ENCODE results near the gene ADD2. TPM values are rescaled to one million over a fixed set of nuclear protein-coding genes. Genes with fewer than 3 reads are reported as not detected.
"Not testable (repeated sequence)": the region's sequence is repeated elsewhere in the genome, so short reads cannot be mapped to it uniquely, and the experiment has no call there.

The ADD2 gene
- total RNA-seq, 1 experiment from 2014 or later = 3.5 TPM

DNA sequence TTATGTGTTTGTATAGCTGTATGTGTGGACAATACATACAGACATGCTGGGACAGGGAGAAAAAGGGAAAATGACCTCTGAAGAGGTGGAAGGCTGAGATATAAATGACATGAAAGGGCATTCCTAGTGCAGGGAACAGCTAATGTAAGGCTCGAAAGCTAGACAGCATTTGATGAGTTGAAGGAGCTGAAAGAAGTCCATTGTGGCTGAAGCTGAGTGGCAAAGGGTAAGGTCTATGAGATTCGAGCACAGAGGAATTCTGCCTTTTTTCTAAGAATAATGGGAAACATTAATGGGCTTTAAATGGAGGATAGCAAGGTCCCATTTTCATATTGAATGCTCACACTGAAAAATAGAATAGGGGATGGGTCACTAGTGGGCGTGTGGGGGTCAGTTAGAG is 23.6 kb downstream of the ADD2 start:
- intact Hi-C loops (cut with micrococcal nuclease; ENCODE audit: unreplicated experiment) = no loop called here
- no peak overlapping the region for H3K27ac ChIP-seq
- DNase-seq = no peak
- TF ChIP-seq, protein P1, sequence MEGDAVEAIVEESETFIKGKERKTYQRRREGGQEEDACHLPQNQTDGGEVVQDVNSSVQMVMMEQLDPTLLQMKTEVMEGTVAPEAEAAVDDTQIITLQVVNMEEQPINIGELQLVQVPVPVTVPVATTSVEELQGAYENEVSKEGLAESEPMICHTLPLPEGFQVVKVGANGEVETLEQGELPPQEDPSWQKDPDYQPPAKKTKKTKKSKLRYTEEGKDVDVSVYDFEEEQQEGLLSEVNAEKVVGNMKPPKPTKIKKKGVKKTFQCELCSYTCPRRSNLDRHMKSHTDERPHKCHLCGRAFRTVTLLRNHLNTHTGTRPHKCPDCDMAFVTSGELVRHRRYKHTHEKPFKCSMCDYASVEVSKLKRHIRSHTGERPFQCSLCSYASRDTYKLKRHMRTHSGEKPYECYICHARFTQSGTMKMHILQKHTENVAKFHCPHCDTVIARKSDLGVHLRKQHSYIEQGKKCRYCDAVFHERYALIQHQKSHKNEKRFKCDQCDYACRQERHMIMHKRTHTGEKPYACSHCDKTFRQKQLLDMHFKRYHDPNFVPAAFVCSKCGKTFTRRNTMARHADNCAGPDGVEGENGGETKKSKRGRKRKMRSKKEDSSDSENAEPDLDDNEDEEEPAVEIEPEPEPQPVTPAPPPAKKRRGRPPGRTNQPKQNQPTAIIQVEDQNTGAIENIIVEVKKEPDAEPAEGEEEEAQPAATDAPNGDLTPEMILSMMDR (conservative IDR thresholded peaks at IDR 0.05) = no peak
- no peak overlapping the region for H2AFZ ChIP-seq
- H3K4me1 ChIP-seq (replicated peaks; ENCODE audit: insufficient read depth) = no peaks in the 10 kb centered on the region
- no peaks in the 10 kb centered on the region for H3K9me3 ChIP-seq (ENCODE audit: insufficient read depth, low read depth)
- H3K9me2 ChIP-seq (ENCODE audit: insufficient read depth) = no peaks in the 10 kb centered on the region
- H3K4me3 ChIP-seq = no peak overlapping the region
- no peaks in the 10 kb centered on the region for H3K36me3 ChIP-seq (ENCODE audit: low read depth)
- H3K4me2 ChIP-seq = no peak overlapping the region
- no TSS peak for BruUV-seq (replicated peaks)
- no peaks in the 10 kb centered on the region for H3K79me2 ChIP-seq (ENCODE audit: low read depth)
- peaks cover 8% of the 10 kb centered on the region for H3K27me3 ChIP-seq (ENCODE audit: insufficient read depth, low read depth)
- POLR2A ChIA-PET (ENCODE audit: unreplicated experiment) = no interaction called here
- no peaks in the 10 kb centered on the region for H3F3A ChIP-seq (ENCODE audit: insufficient read depth, low read depth)
- CTCF ChIA-PET = no interaction called here
- H4K20me1 ChIP-seq (ENCODE audit: insufficient read depth) = no peaks in the 10 kb centered on the region

DNA sequence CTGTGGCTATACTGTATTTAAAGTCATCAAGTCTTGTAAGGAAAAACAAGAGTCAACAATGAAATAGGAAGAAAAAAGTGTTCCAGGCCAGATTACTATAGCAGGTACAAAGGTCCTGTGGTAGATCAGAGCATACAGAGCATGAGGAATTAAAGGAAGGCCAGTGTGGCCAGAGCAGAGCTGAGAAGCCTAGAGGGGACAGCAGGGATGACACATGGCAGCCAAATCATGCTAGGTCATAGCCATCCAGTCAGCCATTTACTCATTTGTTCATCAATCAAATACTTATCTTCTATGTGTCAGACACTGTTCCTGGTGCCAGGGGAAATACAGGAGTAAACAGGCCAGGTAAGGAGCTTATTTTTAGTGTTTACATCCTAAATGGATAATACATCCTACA is 24.3 kb downstream of the ADD2 start:
- intact Hi-C loops (cut with micrococcal nuclease; ENCODE audit: unreplicated experiment) = no loop called here
- Histone ChIP-seq H3K4me1 (replicated peaks; ENCODE audit: insufficient read depth) (no peaks in the 10 kb centered on the region), H3K9me2 (ENCODE audit: insufficient read depth) (no peaks in the 10 kb centered on the region), H3K79me2 (ENCODE audit: low read depth) (no peaks in the 10 kb centered on the region), H4K20me1 (ENCODE audit: insufficient read depth) (no peaks in the 10 kb centered on the region), H3K9me3 (ENCODE audit: insufficient read depth, low read depth) (no peaks in the 10 kb centered on the region), H3F3A (ENCODE audit: insufficient read depth, low read depth) (no peaks in the 10 kb centered on the region), H3K27me3 (ENCODE audit: insufficient read depth, low read depth) (peaks cover 5% of the 10 kb centered on the region; the same call in 1 of the 2 replicates), H2AFZ (no peak overlapping the region), H3K36me3 (ENCODE audit: low read depth) (no peaks in the 10 kb centered on the region), H3K4me2 (no peak overlapping the region), H3K4me3 (no peak overlapping the region), H3K27ac (no peak overlapping the region)
- BruUV-seq (replicated peaks) = no TSS peak
- DNase-seq = no peak
- ChIA-PET CTCF (no interaction called here), POLR2A (ENCODE audit: unreplicated experiment) (no interaction called here)
- TF ChIP-seq EZH2 (IDR thresholded peaks at IDR 0.05; ENCODE audit: low read depth) = no peak
- TF ChIP-seq, protein P1 (conservative IDR thresholded peaks at IDR 0.05) = no peak

DNA sequence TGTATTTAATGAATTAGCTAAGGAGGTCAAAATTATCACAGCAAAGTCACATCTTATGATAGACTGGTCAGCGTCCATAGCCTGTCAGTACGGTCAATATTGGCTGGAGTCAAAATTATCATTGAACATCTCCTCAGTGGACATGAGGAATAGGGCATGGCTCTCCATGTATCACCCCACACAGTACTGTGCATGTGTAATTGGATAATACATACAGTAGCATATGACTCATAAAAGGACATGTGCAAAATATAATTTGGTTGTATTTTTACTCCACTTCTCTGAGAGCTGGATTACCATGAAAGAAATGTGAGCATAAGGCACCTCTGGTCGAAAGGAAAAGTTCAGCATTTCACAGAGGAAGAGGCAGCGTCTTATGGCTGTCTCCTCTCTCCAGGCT is 24.9 kb downstream of the ADD2 start:
- CTCF ChIA-PET = no interaction called here

DNA sequence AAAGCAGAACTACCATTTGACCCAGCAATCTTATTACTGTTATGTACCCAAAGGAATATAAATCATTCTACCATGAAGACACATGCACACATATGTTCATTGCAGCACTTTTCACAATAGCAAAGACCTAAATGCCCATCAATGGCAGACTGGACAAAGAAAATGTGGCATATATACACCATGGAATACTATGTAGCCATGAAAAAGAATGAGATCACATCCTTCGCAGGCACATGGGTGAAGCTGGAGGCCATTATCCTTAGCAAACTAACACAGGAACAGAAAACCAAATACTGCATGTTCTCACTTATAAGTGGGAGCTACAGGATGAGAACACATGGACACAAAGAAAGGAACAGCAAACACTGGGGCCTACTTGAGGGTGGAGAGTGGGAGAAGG is 28.5 kb downstream of the ADD2 start:
- H4K20me1 ChIP-seq (ENCODE audit: insufficient read depth); H2AFZ ChIP-seq; intact Hi-C loops (cut with micrococcal nuclease; ENCODE audit: unreplicated experiment); DNase-seq; H3K79me2 ChIP-seq (ENCODE audit: low read depth); H3K27me3 ChIP-seq (ENCODE audit: insufficient read depth, low read depth); CTCF ChIA-PET; H3K36me3 ChIP-seq (ENCODE audit: low read depth); H3F3A ChIP-seq (ENCODE audit: insufficient read depth, low read depth); H3K4me1 ChIP-seq (replicated peaks; ENCODE audit: insufficient read depth); BruUV-seq (replicated peaks); H3K9me2 ChIP-seq (ENCODE audit: insufficient read depth); H3K4me2 ChIP-seq; H3K9me3 ChIP-seq (ENCODE audit: insufficient read depth, low read depth); H3K27ac ChIP-seq; H3K4me3 ChIP-seq: not testable (repeated sequence)
- POLR2A ChIA-PET (ENCODE audit: unreplicated experiment) = interaction anchor here (0.5 kb wide), 1 partner anchor 213 kb away, joined by 4 read pairs; no protein-coding TSS in a partner anchor

More for the DNA sequence above, 24.9 kb downstream of the ADD2 start:
- no peaks in the 10 kb centered on the region for H3K79me2 ChIP-seq (ENCODE audit: low read depth)
- no peak overlapping the region for H2AFZ ChIP-seq
- peaks cover 5% of the 10 kb centered on the region; the same call in 1 of the 2 replicates for H3K27me3 ChIP-seq (ENCODE audit: insufficient read depth, low read depth)
- POLR2A ChIA-PET (ENCODE audit: unreplicated experiment) = no interaction called here
- H3K9me2 ChIP-seq (ENCODE audit: insufficient read depth) = no peaks in the 10 kb centered on the region
- no peaks in the 10 kb centered on the region for H3K9me3 ChIP-seq (ENCODE audit: insufficient read depth, low read depth)
- DNase-seq = no peak
- no peak for TF ChIP-seq EZH2 (IDR thresholded peaks at IDR 0.05; ENCODE audit: low read depth)
- TF ChIP-seq, protein P1 (conservative IDR thresholded peaks at IDR 0.05) = no peak
- intact Hi-C loops (cut with micrococcal nuclease; ENCODE audit: unreplicated experiment) = no loop called here
- H3K4me1 ChIP-seq (replicated peaks; ENCODE audit: insufficient read depth) = no peaks in the 10 kb centered on the region
- H3K36me3 ChIP-seq (ENCODE audit: low read depth) = no peaks in the 10 kb centered on the region
- BruUV-seq (replicated peaks) = no TSS peak
- no peaks in the 10 kb centered on the region for H4K20me1 ChIP-seq (ENCODE audit: insufficient read depth)
- H3K4me3 ChIP-seq = no peak overlapping the region
- H3F3A ChIP-seq (ENCODE audit: insufficient read depth, low read depth) = no peaks in the 10 kb centered on the region
- no peak overlapping the region for H3K27ac ChIP-seq
- no peak overlapping the region for H3K4me2 ChIP-seq

All from PC-9 (cell line).